ENCODE data around the gene PPARGC1A.

The PPARGC1A gene

GRCh38 chr4:23768541-23768940 is 121.3 kb downstream of the PPARGC1A start:
- no peak for DNase-seq

GRCh38 chr4:23766344-23766743 is 123.5 kb downstream of the PPARGC1A start:
- DNase-seq = no peak

- no peak for DNase-seq
Measured at GRCh38 chr4:23763559-23763958, 126.3 kb downstream of the PPARGC1A start.

GRCh38 chr4:23762551-23762950 is 127.3 kb downstream of the PPARGC1A start:
- DNase-seq = no peak

GRCh38 chr4:23759066-23759465 is 130.8 kb downstream of the PPARGC1A start:
- no peak for DNase-seq

GRCh38 chr4:23754688-23755087 is 135.2 kb downstream of the PPARGC1A start:
- DNase-seq = no peak

GRCh38 chr4:23750125-23750524 is 139.7 kb downstream of the PPARGC1A start:
- DNase-seq = no peak

- DNase-seq = no peak
Measured at GRCh38 chr4:23747281-23747735, 142.5 kb downstream of the PPARGC1A start.

- no peak for DNase-seq
Measured at GRCh38 chr4:23746672-23747071, 143.2 kb downstream of the PPARGC1A start.

- no peak for DNase-seq
Measured at GRCh38 chr4:23746027-23746426, 143.8 kb downstream of the PPARGC1A start.

GRCh38 chr4:23745377-23745776 is 144.5 kb downstream of the PPARGC1A start:
- DNase-seq = no peak

Measured in NCI-H524 treated with DMSO at 0.1 percent for 48 hours (cell line).